ENCODE measurements around the gene SRPRA.

- TF ChIP-seq POLR2A (IDR thresholded peaks at IDR 0.05) (no peak), CTCF (IDR thresholded peaks at IDR 0.05) (no peak)
These were observed 22.2 kb upstream of the SRPRA start for GRCh38 chr11:126290887-126291286.

All from breast epithelium (tissue), 3 donors.